Adrenal gland (tissue), 5 donors: ENCODE measurements around the gene PTPRN2.

Experiments
- CTCF ChIP-seq, 6 experiments: fragments of 450-650 bp in 4 of 6; fragments of 200-600 bp in 2 of 6; sonication (generic) in 1 of 6; IDR thresholded peaks; 1 replicate in 5 of 6; 2 replicates in 1 of 6; pipeline versions ENCODE4 v1.5.1 to v1.8.0; 2016 to 2021; ENCODE audit warnings: antibody characterized with exemption in 6 of 6, mild to moderate bottlenecking in 2 of 6, moderate library complexity in 1 of 6
- POLR2A ChIP-seq, 2 donors: fragments of 450-650 bp; IDR thresholded peaks; one replicate each; pipeline ENCODE4 v1.6.1; 2017; ENCODE audit warnings: antibody characterized with exemption in 2 of 2, mild to moderate bottlenecking in 2 of 2, moderate library complexity in 1 of 2
- donor health status: DM: no; HTN: no; CAD: no.

DNA sequence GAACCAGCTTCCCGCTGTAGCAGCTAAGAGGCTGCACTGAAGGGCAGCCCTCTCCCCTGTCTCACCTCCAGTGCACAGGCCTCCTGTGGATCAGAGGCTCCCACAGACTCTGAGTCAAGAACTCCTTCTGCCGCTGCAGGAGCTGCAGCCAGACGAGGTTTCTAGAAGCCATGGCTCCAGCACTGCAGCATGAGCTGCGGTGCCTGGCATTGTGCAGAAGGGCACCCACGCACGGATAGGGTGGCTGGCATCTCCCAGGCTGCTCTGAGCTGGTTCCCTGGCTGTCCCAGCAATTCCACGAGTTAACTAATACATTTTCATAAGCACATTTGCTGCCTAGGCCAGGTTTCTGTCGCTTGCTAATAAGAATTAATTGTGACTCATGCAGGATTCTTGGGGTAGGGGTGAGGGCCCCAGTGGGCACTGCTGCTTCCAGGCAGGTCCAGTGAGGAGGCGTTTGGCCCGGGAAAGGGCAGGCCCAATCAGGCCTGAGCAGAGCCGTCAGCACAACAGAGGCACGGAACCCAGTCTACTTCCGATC is 656.6 kb downstream of the PTPRN2 start:
- TF ChIP-seq CTCF (IDR thresholded peaks at IDR 0.05) = no peak
- no peak for TF ChIP-seq POLR2A (IDR thresholded peaks at IDR 0.05)
